ENCODE results near the gene MEIOSIN.

DNA sequence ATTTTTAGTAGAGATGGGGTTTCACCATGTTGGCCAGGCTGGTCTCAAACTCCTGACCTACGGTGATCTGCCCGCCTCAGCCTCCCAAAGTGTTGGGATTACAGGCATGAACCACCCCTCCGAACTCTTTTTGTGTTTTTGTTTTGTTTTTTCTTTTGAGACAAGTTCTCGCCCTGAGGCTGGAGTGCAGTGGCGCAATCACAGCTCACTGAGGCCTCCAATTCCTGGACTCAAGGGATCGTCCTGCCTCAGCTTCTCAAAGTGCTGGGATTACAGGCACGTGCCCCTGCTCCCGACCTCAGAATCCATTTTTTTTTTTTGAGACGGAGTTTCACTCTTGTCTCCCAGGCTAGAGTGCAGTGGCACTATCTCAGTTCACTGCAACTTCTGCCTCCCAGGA is 24.5 kb downstream of the MEIOSIN start:
- no peak for TF ChIP-seq EZH2 (IDR thresholded peaks at IDR 0.05; ENCODE audit: borderline replicate concordance, low read depth, low read length, poor library complexity, severe bottlenecking)
- TF ChIP-seq, protein P1, sequence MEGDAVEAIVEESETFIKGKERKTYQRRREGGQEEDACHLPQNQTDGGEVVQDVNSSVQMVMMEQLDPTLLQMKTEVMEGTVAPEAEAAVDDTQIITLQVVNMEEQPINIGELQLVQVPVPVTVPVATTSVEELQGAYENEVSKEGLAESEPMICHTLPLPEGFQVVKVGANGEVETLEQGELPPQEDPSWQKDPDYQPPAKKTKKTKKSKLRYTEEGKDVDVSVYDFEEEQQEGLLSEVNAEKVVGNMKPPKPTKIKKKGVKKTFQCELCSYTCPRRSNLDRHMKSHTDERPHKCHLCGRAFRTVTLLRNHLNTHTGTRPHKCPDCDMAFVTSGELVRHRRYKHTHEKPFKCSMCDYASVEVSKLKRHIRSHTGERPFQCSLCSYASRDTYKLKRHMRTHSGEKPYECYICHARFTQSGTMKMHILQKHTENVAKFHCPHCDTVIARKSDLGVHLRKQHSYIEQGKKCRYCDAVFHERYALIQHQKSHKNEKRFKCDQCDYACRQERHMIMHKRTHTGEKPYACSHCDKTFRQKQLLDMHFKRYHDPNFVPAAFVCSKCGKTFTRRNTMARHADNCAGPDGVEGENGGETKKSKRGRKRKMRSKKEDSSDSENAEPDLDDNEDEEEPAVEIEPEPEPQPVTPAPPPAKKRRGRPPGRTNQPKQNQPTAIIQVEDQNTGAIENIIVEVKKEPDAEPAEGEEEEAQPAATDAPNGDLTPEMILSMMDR (conservative IDR thresholded peaks at IDR 0.05; ENCODE audit: low read depth, low read length), result no peak

Measured in A673 (cell line).